ENCODE measurements around the gene MAPK7. TPM values are rescaled to one million over a fixed set of nuclear protein-coding genes. Genes with fewer than 3 reads are reported as not detected.

The MAPK7 gene
- total RNA-seq, 1 experiment from 2014 or later: 5.1 TPM

Other genes with a start within 250 kb of the MAPK7 start
- 18.8 and 20.8 TPM in 2 replicates for gene EPN2, start 141.1 kb upstream of the MAPK7 start, total RNA-seq (2014; rRNA removed; shearing (Covaris generic))
- 50.5 and 94.6 TPM in 2 replicates for gene B9D1, start 15.8 kb upstream of the MAPK7 start, total RNA-seq (2014; rRNA removed; shearing (Covaris generic))
- 0.31 TPM in 1 of 2 replicates, not detected in the other for gene MFAP4, start 8.7 kb downstream of the MAPK7 start, total RNA-seq (2014; rRNA removed; shearing (Covaris generic))
- gene RNF112, start 32.7 kb downstream of the MAPK7 start, total RNA-seq (2014; rRNA removed; shearing (Covaris generic)): 0.18 TPM in 1 of 2 replicates, not detected in the other
- 2.6 and 4.5 TPM in 2 replicates for gene SLC47A1, start 155.4 kb downstream of the MAPK7 start, total RNA-seq (2014; rRNA removed; shearing (Covaris generic))

Data from G401 (cell line).